Measurements from ENCODE around the gene FRMD8. TPM values are rescaled to one million over a fixed set of nuclear protein-coding genes. Genes with fewer than 3 reads are reported as not detected.
A peak's percentile ranks its signal among the peaks of the same experiment; 100 is the strongest.

The FRMD8 gene
- total RNA-seq, 8 experiments from 2014 or later: 3.1 to 28.2 (median 11.0) TPM

- in situ Hi-C loops (cut with MboI; ENCODE audit: low pct_unique_long_range_greater_than_20kb in 2 of 9, low sequenced_read_pairs in 9 of 9, unreplicated experiment in 9 of 9): loop anchor here in 4 of 9 experiments (10.0 kb wide), 1 partner anchor 78 kb away; no protein-coding TSS in a partner anchor
- 0 to 100% (median 36%) methylated on average over 1 to 8 of the region's 10 CpGs for WGBS, 10 experiments
- ATAC-seq (replicated peaks in 6 of 8): peak in 5 of 8 experiments; percentile 0 to 11 (median 1)
- Histone ChIP-seq H3K27ac (no peak overlapping the region), H3K4me3 (peak overlapping the region; percentile 44 to 62 (median 50)), H3K4me1 (replicated peaks in 1 of 2) (peaks cover 28 to 34% of the 10 kb centered on the region in 2 donors)
These were observed 40.6 kb downstream of the FRMD8 start for GRCh38 chr11:65426839-65427690.

- H3K4me1 ChIP-seq (replicated peaks in 1 of 2): peaks cover 29 to 34% of the 10 kb centered on the region in 2 donors
- H3K4me3 ChIP-seq: peak overlapping the region; percentile 44 to 62 (median 50)
- no peak overlapping the region for H3K27ac ChIP-seq
- in situ Hi-C loops (cut with MboI; ENCODE audit: low pct_unique_long_range_greater_than_20kb in 2 of 9, low sequenced_read_pairs in 9 of 9, unreplicated experiment in 9 of 9): loop anchor here in 4 of 9 experiments (10.0 kb wide), 1 partner anchor 77 kb away; no protein-coding TSS in a partner anchor
- peak in 7 of 8 experiments; percentile 1 to 10 (median 4) for ATAC-seq (replicated peaks in 6 of 8)
- 0 to 92% (median 62%) methylated on average over 1 to 10 of the region's 11 CpGs for WGBS, 10 experiments
These were observed 41.5 kb downstream of the FRMD8 start for GRCh38 chr11:65427691-65428577.

- peak overlapping the region in 3 of 5 donors; percentile 47 to 62 (median 60) for H3K4me3 ChIP-seq
- H3K27ac ChIP-seq: no peak overlapping the region
- H3K4me1 ChIP-seq (replicated peaks in 1 of 2): peaks cover 29 to 34% of the 10 kb centered on the region in 2 donors
- peak in 3 of 8 experiments; percentile 0 to 4 (median 0) for ATAC-seq (replicated peaks in 6 of 8)
- in situ Hi-C loops (cut with MboI; ENCODE audit: low pct_unique_long_range_greater_than_20kb in 2 of 9, low sequenced_read_pairs in 9 of 9, unreplicated experiment in 9 of 9): loop anchor here in 4 of 9 experiments (10.0 kb wide), 1 partner anchor 76 kb away; no protein-coding TSS in a partner anchor
- 0 to 89% (median 49%) methylated on average over 1 to 5 of the region's 5 CpGs; no CpG with 5 or more reads in 3 of the 10 experiments for WGBS, 10 experiments
These were observed 42.2 kb downstream of the FRMD8 start for GRCh38 chr11:65428578-65429067.

GRCh38 chr11:65429068-65429681 lies 42.7 kb downstream of the FRMD8 start:
- 1 to 69% (median 46%) methylated on average over 2 to 9 of the region's 9 CpGs for WGBS, 10 experiments
- H3K4me3 ChIP-seq: peak overlapping the region in 4 of 5 donors; percentile 5 to 62 (median 38)
- no peak overlapping the region for H3K27ac ChIP-seq
- peaks cover 29 to 34% of the 10 kb centered on the region in 2 donors for H3K4me1 ChIP-seq (replicated peaks in 1 of 2)
- in situ Hi-C loops (cut with MboI; ENCODE audit: low pct_unique_long_range_greater_than_20kb in 2 of 9, low sequenced_read_pairs in 9 of 9, unreplicated experiment in 9 of 9): loop anchor here in 4 of 9 experiments (10.0 kb wide), 1 partner anchor 76 kb away; no protein-coding TSS in a partner anchor
- peak in 2 of 8 experiments; percentile 0 for ATAC-seq (replicated peaks in 6 of 8)

- peak overlapping the region in 4 of 5 donors; percentile 2 to 62 (median 38) for H3K4me3 ChIP-seq
- H3K4me1 ChIP-seq (replicated peaks in 1 of 2): peaks cover 29 to 34% of the 10 kb centered on the region in 2 donors
- WGBS, 10 experiments: 0 to 80% (median 67%) methylated on average over 1 to 5 of the region's 9 CpGs; no CpG with 5 or more reads in 3 of the 10 experiments
- ATAC-seq (replicated peaks in 6 of 8): peak; percentile 0 to 22 (median 11)
- in situ Hi-C loops (cut with MboI; ENCODE audit: low pct_unique_long_range_greater_than_20kb in 2 of 9, low sequenced_read_pairs in 9 of 9, unreplicated experiment in 9 of 9): loop anchor here in 4 of 9 experiments (10.0 kb wide), 1 partner anchor 75 kb away; no protein-coding TSS in a partner anchor
- H3K27ac ChIP-seq: no peak overlapping the region
These were observed 43.4 kb downstream of the FRMD8 start for GRCh38 chr11:65429724-65430405.

GRCh38 chr11:65430406-65431217 lies 44.2 kb downstream of the FRMD8 start:
- H3K27ac ChIP-seq: no peak overlapping the region
- in situ Hi-C loops (cut with MboI; ENCODE audit: low pct_unique_long_range_greater_than_20kb in 2 of 9, low sequenced_read_pairs in 9 of 9, unreplicated experiment in 9 of 9): no loop called here
- H3K4me3 ChIP-seq: peak overlapping the region in 3 of 5 donors; percentile 2 to 62 (median 60)
- H3K4me1 ChIP-seq (replicated peaks in 1 of 2): peaks cover 29 to 34% of the 10 kb centered on the region in 2 donors
- 18 to 95% (median 79%) methylated on average over 1 to 6 of the region's 6 CpGs for WGBS, 10 experiments
- ATAC-seq (replicated peaks in 6 of 8): peak in 1 of 8 experiments; percentile 3

- Histone ChIP-seq H3K27ac (no peak overlapping the region), H3K4me1 (replicated peaks in 1 of 2) (peaks cover 29 to 30% of the 10 kb centered on the region in 2 donors), H3K4me3 (peak overlapping the region in 2 of 5 donors; percentile 5 to 62)
- no peak for ATAC-seq (replicated peaks in 6 of 8)
- in situ Hi-C loops (cut with MboI; ENCODE audit: low pct_unique_long_range_greater_than_20kb in 2 of 9, low sequenced_read_pairs in 9 of 9, unreplicated experiment in 9 of 9): no loop called here
- 3 to 100% (median 82%) methylated on average over 1 to 4 of the region's 4 CpGs for WGBS, 10 experiments
These were observed 45.1 kb downstream of the FRMD8 start for GRCh38 chr11:65431451-65432099.

- in situ Hi-C loops (cut with MboI; ENCODE audit: low pct_unique_long_range_greater_than_20kb in 2 of 9, low sequenced_read_pairs in 9 of 9, unreplicated experiment in 9 of 9): no loop called here
- 27 to 100% (median 79%) methylated on average over 1 to 2 of the region's 2 CpGs for WGBS, 10 experiments
- Histone ChIP-seq H3K27ac (no peak overlapping the region), H3K4me1 (replicated peaks in 1 of 2) (peaks cover 24 to 29% of the 10 kb centered on the region in 2 donors), H3K4me3 (peak overlapping the region in 1 of 5 donors; percentile 2)
- ATAC-seq (replicated peaks in 6 of 8): no peak
These were observed 45.7 kb downstream of the FRMD8 start for GRCh38 chr11:65432100-65432650.

GRCh38 chr11:65432686-65433582 lies 46.5 kb downstream of the FRMD8 start:
- ATAC-seq (replicated peaks in 6 of 8): no peak
- no peak overlapping the region for H3K27ac ChIP-seq
- 89 to 100% (median 100%) methylated on average over 1 of the region's 1 CpG; no CpG with 5 or more reads in 1 of the 10 experiments for WGBS, 10 experiments
- no peak overlapping the region for H3K4me3 ChIP-seq
- in situ Hi-C loops (cut with MboI; ENCODE audit: low pct_unique_long_range_greater_than_20kb in 2 of 9, low sequenced_read_pairs in 9 of 9, unreplicated experiment in 9 of 9): no loop called here
- peaks cover 16 to 22% of the 10 kb centered on the region in 2 donors for H3K4me1 ChIP-seq (replicated peaks in 1 of 2)

GRCh38 chr11:65433657-65434056 lies 47.2 kb downstream of the FRMD8 start:
- in situ Hi-C loops (cut with MboI; ENCODE audit: low pct_unique_long_range_greater_than_20kb in 2 of 9, low sequenced_read_pairs in 9 of 9, unreplicated experiment in 9 of 9): no loop called here
- Histone ChIP-seq H3K4me3 (no peak overlapping the region), H3K4me1 (replicated peaks in 1 of 2) (peaks cover 9 to 14% of the 10 kb centered on the region in 2 donors), H3K27ac (no peak overlapping the region)
- 100% methylated on average over 1 of the region's 2 CpGs; no CpG with 5 or more reads in 8 of the 10 experiments for WGBS, 10 experiments
- ATAC-seq (replicated peaks in 6 of 8): no peak
